H1 (cell line): ENCODE results near the gene CALY. TPM values are rescaled to one million over a fixed set of nuclear protein-coding genes. Genes with fewer than 3 reads are reported as not detected.

Experiments
- CHD1 ChIP-seq: IDR thresholded peaks from 2 replicates; pipeline ENCODE4 v1.6.1; 2012; ENCODE audit warnings: low read depth, low read length, improper control_type of control experiment
- YY1 ChIP-seq: IDR thresholded peaks from 2 replicates; pipeline ENCODE4 v1.6.1; 2011; ENCODE audit warnings: low read depth, mild to moderate bottlenecking, low read length
- polyA plus RNA-seq, 7 experiments: library from polyadenylated mRNA; depleted of rRNA in 3 of 7; stranded (reverse) in 5 of 7; unstranded in 2 of 7; fragments of >200 nt in 5 of 7; fragments of 200-250 nt in 2 of 7; gene quantifications; 1 replicate in 5 of 7; 2 replicates in 1 of 7; 4 replicates in 1 of 7; pipeline versions ENCODE4 v1.2.1 to v1.2.3, GENCODE V29; 2011 to 2013; ENCODE audit warnings: missing spikeins in 2 of 7, mixed read lengths in 2 of 7
- total RNA-seq: library from RNA; stranded (reverse); fragmentation: NEBNext Ultra II Directional; extraction: Animal tissue kit (Norgen Biotek cat#: 25700); gene quantifications from 2 replicates; pipeline ENCODE4 v1.2.1, GENCODE V29; 2021
- TF ChIP-seq, protein P1 (sequence below), 3 experiments: IDR thresholded peaks; 1 replicate in 2 of 3; 2 replicates in 1 of 3; pipeline versions ENCODE4 v1.5.1 to v1.6.1; 2011; ENCODE audit warnings: low read length in 3 of 3, mild to moderate bottlenecking in 3 of 3, inconsistent platforms in 2 of 3, low read depth in 1 of 3, moderate library complexity in 1 of 3; ENCODE audit not compliant: insufficient read depth in 1 of 3; ENCODE audit errors: control extremely low read depth in 1 of 3
- TF ChIP-seq, protein P2 (sequence below): IDR thresholded peaks from 2 replicates; pipeline ENCODE4 v1.6.1; 2012; ENCODE audit warnings: inconsistent platforms

The CALY gene
- total and polyA plus RNA-seq, 2 of the 8 experiments (the other 6 are each of a cell fraction or from before 2014, with no cell fraction given): 1.3 to 1.5 TPM

DNA sequence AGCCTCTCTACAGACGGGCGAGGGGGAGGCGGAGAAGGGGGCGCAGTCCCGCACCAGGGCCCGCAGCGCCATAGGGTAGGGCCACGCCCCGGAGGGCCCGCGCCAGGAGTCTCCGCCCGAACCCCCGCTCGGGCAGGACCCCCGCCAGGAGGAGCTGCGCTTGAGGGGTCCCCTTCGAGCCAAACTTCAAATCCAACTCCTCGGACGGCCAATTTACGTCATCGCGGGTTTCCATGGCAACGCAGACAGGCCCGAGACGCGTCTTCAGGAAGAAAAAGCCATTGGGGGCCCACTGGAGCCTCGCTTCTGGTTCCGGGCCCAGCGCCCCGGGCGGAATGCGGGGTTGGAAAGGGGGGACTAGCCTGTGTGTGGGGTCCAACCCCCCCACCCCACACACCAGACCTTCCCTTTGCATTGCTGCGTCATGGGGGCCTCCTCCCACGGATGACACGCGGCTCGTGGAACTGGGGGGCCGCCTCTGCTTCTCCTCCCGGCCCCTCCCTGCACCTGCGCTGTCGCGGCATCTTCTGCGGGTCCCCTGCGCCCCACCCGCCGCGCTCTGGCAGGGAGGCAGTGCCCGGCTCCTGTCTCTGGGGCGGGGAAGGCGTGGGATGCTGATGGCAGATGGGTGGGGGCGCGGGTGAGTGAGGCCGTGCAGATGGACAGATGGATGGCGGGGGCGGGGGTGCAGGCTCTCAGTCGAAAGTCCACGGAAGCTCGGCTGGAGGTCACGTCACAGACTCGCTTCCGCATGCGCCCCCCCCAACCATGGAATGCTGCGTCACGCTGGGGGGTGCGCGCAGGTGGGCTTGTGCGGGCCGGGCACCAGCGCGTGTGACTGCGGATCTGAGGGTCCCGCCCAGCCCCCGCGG lies 1.2 kb downstream of the CALY start (continued):
- TF ChIP-seq, protein P1, sequence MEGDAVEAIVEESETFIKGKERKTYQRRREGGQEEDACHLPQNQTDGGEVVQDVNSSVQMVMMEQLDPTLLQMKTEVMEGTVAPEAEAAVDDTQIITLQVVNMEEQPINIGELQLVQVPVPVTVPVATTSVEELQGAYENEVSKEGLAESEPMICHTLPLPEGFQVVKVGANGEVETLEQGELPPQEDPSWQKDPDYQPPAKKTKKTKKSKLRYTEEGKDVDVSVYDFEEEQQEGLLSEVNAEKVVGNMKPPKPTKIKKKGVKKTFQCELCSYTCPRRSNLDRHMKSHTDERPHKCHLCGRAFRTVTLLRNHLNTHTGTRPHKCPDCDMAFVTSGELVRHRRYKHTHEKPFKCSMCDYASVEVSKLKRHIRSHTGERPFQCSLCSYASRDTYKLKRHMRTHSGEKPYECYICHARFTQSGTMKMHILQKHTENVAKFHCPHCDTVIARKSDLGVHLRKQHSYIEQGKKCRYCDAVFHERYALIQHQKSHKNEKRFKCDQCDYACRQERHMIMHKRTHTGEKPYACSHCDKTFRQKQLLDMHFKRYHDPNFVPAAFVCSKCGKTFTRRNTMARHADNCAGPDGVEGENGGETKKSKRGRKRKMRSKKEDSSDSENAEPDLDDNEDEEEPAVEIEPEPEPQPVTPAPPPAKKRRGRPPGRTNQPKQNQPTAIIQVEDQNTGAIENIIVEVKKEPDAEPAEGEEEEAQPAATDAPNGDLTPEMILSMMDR (IDR thresholded peaks at IDR 0.05; ENCODE audit: control extremely low read depth in 1 of 3, insufficient read depth in 1 of 3, low read depth in 1 of 3, low read length in 3 of 3): no peak
- TF ChIP-seq, protein P2, sequence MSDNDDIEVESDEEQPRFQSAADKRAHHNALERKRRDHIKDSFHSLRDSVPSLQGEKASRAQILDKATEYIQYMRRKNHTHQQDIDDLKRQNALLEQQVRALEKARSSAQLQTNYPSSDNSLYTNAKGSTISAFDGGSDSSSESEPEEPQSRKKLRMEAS: no peak
- no peak for TF ChIP-seq CHD1
- TF ChIP-seq YY1: no peak
